ENCODE results near the gene HOXA6.
A peak's percentile ranks its signal among the peaks of the same experiment; 100 is the strongest.

HOXA6 gene

GRCh38 chr7:27107391-27108381, 39.9 kb downstream of the HOXA6 start:
- FAIRE-seq: no peak

GRCh38 chr7:27106901-27107240, 40.7 kb downstream of the HOXA6 start:
- peak; percentile 80 for FAIRE-seq

DNA sequence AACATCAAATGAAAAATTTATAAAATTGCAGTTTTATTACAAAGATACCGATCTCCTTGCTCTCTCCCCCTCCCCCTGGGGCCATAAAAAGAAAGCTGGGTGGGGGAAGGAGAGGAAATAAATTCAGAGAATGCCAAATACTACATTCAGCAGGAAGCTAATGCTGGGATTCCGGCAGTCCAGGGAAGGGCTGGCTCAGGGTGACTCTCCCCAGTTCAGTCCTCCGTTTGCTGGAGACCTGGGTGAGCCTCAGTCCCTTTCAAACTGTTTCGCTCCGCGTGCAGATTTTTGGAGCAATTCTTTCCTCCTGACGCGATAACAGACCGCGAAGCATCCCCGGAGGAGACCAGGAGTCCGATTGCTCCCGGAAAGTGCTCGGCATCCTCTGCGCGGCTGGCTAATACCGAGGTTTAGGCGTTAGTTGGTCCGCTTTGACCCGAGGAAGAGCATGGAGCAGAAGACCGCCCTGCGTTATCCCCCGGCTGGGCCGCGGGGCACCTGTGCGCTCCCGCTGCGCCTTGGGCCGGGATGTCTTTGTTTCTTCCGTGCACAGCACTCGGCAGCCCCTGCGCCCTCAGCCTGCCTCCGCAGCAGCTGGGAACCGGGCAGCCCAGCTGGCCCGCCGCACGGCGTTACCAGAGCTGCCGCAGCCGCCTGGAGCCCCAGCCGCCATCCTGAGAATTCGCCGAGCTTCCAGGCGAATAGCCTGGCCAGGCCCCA, 41.2 kb downstream of the HOXA6 start:
- FAIRE-seq: peak; percentile 85

DNA sequence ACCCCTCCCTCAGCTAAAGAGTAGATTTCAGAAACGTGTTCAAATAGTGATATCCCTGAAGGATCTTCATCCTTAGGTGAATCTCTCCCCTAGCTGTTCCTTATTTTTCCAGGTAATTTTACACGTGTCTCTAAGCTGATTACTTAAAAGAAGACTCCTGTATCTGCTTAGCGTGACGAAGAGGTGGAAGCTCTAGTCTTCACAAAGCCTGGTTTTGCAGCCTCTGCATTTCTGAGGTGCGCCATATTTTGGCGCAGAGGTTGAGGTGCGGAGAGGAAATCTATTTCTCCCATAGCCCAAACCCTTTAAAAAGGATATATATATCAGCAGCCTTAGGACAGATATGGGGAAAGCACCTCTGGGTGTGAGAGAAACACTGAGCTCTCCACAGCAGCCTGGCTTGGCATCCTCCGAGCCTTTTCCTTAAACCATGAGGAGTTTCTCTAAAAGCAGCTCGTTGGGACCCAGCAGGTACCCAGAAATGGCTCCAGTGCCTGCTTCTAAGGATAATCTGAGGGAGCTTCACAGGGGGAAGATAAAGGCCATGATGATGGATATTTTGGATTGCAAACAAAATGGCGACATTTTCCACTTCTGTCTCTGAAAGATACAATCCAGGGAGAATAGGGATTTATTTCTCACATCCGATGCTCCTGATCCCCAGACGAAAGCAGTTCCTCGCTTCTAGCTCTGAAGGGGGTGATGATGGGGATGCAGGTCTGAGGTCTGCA, 42.1 kb downstream of the HOXA6 start:
- FAIRE-seq: no peak

- FAIRE-seq: peak; percentile 89
Observed at GRCh38 chr7:27104341-27105058, 43.1 kb downstream of the HOXA6 start.

DNA sequence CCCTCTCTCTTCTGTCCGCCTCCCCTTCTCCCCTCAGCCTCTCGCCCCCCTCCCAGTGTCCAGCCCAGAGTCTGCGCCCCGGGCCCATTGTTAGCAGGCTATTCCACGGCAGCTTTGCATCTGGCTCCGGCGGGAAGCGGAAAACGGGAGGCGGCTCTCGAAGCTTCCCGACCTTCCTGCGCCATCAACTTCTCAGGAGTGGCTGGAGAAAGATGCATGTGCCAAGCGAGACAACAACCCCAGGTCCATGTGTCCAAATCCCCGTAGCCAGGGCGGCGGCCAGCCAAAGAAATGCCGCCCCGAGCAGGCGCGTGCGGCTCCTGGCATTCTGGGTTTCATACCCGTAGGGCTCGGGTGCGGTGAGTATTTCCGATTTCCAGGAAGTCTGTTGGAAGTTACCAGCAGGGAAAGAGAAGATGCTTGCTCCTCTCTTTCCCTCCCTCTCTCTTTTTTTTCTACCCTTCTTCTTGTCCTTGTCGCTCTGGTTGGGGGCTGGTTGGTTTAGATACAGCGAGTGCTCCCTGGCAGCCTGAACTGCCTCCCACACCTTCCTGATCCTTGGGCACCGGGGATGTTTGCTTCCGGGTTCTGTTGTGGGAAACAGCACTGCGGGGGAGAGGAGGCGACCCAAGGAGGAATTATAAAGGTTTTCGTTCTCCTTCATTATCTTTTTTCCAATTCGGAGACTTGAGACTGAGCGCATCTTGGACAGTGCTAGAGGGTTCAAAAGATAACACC, 43.9 kb downstream of the HOXA6 start:
- FAIRE-seq: no peak

DNA sequence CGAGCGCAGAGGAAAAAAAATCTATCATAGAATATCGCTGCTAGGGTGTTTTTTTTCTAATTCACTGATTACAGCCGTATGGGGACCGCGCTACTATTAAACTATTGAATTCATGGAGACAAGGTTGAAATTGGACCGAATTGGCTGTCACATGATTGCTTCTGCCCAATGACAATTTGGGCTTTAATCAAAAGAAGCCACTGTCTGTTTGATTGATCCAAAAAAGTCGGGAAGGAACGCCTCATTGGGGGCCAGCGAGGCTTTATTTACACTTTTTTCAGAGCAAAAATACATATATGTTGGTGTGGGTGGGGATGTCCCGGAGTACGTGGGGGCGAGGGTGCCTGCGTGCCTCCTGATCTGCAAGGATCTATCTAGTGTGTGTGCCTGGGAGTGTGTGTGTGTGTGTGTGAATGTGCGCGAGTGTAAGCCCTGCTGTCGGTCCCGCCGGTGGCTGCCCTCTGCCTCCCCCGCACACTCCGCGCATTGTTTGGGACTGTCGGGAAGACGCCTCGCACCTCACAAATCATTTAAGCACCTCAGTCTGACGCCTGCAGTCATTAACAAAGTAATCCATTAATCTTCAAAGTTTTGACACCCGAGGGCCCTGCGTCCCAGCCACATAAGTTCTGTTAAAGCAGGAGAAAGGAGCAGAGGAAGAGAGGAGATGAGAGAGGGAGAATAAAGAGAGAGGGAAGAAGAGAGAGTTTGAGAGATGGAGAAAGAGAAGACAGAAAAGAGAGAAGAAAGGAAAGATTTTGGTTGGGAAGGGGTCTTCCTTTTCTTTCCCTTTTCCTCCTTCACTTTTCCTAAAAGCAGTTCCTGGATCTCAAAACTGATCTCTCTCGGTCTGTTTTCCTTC, 44.8 kb downstream of the HOXA6 start, which contains the start of gene HOXA2:
TSS of gene HOXA2 (minus strand) at position 103 of the 862 bp plus-strand sequence. CDS start 183 bp downstream, outside the sequence.
- FAIRE-seq: no peak

DNA sequence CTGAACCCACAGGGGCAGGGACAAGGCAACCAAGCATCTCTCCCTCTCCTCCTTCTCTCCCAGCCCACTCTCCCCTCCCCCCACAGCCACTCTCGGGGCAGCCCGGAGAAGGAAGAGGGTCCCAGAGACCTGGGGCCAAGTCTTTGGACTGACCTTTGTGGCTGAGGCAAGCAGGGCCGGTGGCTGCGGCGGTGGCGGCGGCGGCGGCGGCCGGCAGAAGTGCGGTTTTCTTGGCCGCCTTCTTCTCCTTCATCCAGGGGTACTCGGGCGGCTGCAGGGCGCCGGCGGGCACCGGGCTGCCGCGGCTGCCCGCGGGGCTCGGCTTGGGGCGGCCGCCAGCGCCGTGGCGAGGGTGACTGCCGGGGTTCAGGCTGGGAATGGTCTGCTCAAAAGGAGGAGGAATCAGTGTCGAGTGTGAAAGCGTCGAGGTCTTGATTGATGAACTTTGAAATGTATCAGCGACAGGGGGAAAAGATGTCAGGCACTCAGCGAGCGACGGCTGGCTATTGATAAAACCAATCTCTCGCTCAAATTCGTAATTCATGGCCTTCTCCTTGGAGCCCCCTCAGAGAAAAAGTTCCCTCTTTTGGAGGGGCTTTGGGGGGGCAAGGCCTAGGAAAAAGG, 45.5 kb downstream of the HOXA6 start:
- FAIRE-seq: no peak

DNA sequence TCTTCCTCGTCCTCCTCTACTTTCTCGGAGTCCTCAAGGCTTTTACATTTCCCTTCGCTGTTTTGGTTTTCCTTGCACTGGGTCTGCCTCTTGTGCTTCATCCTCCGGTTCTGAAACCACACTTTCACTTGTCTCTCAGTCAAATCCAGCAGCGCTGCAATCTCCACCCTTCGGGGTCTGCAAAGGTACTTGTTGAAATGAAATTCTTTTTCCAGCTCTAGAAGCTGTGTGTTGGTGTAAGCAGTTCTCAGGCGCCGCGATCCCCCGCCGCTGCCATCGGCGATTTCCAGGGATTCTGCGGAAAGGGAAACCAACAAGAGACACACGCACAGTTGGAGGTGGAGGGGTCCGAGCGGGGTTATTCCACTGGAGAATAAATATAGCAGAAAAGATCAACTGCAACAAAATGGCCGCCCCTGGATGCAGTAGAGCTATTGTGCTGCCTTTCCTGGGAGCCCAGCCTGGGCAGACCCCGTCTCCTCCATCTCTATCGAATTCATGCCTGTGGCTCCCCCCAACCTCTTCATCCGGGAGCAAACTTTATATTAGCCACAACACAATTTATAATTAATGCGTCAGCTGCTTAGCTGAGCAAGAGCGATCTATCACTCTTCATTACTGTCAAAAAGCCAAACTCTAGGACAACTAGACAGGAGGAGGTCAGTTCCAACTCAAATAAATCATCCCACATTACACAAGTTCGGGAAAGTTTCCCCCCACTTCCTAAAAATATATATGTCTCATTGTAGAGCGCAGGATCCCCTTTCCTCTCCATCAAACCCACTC, 46.2 kb downstream of the HOXA6 start:
- peak; percentile 70 for FAIRE-seq

DNA sequence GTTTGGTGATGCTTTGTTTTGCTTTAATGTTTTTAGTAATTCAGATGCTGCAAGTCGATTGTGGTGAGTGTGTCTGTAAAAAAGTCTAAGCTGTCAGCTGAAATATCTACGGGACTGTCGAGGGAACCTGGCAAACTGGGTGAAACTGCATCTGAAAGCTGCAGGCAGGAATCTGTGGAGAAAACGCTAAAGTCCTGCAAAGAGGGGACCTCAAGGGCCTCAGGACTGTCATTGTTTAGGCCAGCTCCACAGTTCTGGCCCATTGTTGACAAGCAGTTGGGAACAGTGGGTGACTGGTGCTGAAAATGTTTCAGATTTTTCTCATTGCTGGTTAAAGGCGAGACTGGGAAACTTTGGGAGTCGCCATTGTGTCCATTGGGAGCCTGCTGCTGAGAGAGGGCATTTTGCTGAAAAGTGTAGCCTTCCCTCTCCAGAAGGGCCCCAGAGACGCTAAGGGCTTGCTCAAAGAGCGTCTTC, 46.8 kb downstream of the HOXA6 start:
- FAIRE-seq: no peak

DNA sequence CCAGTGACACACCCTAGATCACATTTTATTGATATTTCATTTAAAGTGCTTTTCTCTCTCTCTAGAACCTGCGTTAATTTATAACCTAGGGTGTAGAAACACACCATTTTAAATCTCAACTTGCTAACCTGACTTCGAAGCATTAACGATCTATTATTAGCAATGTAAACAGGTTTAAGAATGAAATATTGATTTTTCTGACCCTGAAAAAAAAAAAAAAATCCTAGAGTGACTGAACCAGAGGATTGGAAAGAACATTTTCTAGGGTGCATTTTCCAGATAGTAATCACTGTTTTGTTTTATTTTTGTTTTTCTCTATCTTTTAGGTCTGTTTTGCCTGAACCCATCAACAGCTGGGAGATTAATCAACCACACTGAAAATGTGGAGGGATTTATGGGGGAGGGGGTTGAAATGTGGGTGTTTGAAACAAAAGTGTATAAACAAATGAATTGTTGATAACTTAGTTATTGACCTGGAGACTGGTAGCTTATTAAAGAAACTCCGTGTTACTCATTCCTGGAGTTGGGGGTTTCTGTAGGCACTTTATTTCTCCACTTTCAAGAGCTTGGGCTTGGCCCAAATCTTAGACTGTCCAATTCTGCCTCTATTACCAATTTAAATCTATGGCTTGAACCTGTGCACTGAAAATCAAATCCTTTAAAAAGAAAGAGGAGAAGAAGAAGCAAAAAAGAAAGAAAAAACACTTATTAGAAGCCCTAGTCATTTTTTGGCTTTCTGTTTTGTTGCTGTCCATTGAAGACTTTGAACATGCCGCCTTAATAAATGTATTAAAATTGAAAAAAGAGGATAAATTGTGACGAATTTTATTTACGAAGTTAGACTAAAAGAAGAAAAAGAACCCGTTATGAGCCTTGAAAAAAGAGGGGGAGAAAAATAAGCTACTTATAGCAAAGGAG, 47.9 kb downstream of the HOXA6 start:
- FAIRE-seq: peak; percentile 83

DNA sequence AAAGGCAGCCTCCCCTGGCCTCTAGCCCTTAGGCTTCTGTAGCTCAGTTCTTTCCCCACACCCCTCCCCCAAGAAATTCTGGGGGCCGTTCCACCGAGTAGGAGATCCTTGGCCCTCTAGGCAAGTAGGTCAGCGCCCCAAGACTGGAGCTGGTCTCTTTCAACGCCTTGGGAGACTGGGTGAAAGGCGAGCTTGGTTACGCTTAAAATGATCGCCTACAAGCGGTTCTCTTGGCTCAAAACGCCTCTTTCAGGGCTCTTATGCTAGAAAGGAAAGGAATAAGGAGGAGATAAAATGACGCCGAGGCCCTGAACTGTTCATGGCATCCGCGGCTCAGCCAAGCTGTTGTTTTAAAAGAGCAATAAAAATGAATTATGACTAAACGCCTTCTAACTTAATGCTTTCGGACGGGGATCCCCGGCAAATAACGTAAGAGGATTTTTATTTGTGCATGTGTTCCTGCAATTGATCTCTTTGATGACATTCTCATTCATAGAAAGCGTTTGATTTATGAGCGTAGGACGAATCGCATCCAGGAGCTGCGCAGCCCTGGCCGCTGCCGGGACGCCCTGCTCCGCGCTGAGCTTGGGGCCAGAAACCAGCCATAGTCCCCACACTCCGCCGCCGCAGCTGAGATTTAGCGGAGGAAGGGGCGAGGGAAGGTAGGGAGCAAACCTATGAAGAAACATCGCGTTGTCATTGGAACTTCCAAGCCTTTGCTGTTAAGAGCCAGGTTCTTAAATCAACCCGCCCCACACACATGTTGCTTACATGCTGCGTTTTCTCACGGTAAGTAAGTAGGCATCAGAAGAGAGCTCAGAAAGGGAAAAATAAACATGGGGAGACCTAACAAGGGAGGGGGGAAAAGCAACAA, 48.8 kb downstream of the HOXA6 start:
- FAIRE-seq: peak; percentile 89

DNA sequence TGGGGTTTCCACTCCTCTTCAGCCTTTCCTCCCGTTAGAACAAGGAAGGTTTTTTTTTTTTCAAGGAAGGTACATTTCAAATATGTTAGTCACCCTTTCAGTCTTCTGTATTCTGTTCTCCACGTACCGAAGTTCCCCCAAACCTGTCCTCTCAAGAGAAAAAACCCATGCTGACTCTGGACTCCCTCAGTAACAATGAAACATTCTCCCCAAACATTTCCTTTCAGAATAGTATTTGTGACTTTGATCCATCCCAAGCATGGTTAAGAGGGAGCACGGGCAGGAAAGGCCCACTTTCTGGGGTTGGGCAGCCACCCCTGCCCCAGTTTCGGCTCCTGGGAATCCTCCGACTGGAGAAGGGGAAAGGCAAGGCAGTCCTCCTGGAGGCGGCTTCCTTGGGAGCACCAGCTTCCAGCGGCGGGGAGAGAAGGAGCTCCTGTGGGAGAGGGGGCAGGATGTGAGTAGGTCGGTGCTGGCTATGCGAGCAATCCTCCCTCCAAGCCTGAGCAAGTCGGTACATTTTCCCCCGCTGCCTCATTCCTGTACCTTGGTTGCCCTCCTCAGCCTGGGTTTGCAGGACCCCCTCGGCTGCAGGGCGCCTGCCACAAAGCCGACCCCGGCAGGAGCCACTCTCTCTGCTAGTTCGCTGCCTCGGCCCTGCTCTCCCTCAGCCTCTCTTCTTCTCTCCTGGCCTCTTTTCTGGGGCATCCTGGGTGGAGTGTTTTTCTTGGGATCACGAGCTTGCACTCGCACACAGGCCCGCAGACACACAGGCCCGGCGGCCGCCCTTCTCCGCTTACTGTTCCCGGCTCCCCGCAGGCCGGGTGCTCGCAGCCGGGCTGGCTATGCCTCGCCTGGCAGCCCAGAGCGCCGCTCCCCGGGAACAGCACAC, 49.6 kb downstream of the HOXA6 start:
- peak; percentile 64 for FAIRE-seq

- no peak for FAIRE-seq
Observed at GRCh38 chr7:27096768-27097514, 50.6 kb downstream of the HOXA6 start.

Data from G401.6 (cell line).